Activated CD8-positive, alpha-beta memory T cell treated with anti-CD3 and anti-CD28 coated beads for 4 hours (primary cell): Measurements from ENCODE around the gene HOXB3.

ENCODE experiments used
- DNase-seq, 2 donors: peaks; one replicate each; pipeline ENCODE4 v3.0.0-alpha.2; 2020; ENCODE audit warnings: low read depth in 2 of 2

Gene HOXB3

DNA sequence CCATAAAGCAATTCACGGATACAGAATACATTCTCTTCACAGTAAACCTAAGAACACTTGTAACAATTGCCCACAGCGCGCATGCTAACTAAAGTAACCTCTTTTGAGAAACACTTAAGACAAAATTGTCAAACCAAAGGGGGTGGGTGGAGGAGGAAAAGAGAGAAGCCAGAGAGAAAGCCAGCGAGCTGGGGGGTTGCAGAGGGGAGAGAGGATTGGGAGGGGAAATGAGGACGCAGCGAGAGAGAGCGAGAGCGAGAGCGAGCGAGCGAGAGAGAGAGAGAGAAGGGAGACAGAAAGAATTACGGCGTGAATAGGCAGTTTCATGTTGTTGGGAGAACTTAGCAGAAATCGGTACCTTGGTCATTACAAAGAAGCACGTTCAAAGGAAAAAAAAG lies 22.4 kb upstream of the HOXB3 start:
- DNase-seq: no peak

GRCh38 chr17:48611681-48612455 lies 21.8 kb upstream of the HOXB3 start:
- no peak for DNase-seq

- DNase-seq: no peak
Observed at GRCh38 chr17:48611213-48611612, 21.2 kb upstream of the HOXB3 start.

DNA sequence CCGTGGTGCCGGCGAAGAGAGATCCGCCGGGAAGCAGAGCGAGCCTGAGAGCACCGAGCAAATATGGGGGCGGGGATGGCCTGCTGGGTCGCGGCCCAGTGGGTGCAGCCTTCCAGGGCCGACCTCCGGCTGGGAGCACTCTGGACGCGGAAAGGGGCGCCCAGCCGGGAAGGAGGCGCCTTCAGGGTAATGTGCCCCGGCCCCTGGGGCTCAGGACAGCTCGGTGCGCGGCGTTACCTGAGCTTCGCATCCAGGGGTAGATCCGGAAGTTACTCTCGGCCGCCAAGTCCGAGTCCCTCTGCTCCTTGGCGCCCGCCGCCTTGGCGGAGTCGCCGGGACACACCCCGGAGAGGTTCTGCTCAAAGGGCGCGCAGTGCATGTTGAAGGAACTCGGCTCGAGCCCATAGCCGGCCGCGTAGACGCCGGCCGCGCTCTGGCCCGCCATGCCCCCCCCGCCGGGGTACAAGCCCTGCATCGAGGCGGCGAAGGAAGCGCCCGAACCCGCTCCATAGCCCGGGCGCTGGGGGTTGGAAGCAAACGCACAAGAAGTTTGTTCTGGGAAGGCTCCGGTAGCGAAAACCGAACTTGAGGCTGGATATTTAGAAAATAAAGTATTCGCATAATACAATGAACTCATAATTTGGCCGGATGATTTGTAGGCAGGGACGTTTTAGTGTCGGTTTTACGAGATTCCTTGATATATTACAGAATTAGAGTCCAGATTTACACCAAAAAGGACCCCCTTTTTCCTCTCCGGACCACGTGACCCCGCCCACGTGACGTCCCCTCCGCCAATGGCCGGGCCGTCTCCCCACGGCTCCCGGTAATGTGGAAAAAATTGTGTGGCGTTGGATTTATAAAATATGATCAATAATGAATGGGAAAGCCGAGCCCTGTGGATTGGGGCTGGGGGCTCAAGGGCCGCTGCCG lies 20.5 kb upstream of the HOXB3 start, which contains the start of gene HOXB7:
Gene HOXB7, minus strand, starts transcription at position 736 of the 930 bp plus-strand sequence. Its CDS starts 99 bp downstream, at position 637.
- DNase-seq: peak in 1 of 2 donors; percentile 36

DNA sequence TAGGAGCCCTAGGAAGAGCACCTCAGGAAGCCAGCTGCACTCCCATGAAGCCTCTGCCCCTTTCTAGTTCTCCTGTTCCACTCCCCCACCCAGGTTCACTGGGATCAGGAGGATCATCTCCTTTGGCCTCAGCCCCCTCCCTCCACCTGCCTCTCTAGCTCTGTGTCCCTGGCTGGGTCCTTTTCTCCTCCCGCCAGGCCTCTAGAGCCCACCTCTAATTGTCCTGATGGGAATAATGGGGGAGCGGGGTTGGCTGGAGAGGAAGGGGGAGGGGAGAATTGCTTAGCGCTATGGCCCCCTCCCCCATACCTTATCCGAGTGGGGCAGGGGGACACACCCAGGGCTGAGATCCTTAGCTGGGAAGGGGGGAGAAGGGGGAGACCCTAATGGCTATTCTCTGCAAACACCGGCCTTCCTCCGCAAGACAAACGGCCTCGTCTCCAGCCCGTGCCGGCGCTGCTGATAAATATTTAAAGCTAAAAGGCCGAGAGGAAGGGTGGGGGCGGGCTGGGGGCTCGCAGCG lies 19.8 kb upstream of the HOXB3 start:
- DNase-seq: no peak

DNA sequence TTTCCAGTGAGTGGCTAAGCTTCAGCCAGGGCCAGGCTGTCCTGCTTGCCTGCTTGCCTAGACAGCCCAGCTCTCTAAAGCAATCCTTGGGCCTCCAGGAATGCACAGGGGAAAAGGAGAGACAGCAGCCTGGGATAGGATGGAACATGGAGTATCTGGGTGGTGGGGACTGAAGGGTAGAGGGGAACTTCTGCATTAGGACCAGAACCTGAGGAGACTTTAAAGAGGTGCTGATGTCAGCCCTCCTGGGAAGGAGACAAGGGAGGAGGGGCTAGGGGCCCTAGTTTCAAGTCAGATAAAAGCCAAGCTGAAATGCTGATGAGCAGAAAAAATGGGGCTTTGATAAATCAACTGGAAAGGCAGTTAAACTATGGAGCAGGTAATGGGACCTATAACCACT lies 19.0 kb upstream of the HOXB3 start:
- no peak for DNase-seq

DNA sequence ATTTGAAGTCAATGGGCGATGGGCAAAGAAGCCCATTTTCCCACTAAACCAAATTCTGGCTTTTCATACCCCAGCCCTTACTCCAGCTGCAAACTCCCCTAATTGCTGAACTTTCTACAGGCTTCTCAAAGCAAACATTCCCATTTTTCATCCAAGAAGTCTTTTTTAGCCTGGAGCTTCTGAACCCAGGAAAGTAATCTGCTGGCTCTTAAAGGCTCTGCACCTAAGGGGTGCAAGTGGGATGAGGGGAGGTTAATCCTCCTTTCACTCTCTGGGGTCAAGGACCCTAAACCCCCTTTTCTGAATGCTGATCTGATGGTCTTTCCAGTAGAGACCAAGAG lies 18.4 kb upstream of the HOXB3 start:
- DNase-seq: no peak

DNA sequence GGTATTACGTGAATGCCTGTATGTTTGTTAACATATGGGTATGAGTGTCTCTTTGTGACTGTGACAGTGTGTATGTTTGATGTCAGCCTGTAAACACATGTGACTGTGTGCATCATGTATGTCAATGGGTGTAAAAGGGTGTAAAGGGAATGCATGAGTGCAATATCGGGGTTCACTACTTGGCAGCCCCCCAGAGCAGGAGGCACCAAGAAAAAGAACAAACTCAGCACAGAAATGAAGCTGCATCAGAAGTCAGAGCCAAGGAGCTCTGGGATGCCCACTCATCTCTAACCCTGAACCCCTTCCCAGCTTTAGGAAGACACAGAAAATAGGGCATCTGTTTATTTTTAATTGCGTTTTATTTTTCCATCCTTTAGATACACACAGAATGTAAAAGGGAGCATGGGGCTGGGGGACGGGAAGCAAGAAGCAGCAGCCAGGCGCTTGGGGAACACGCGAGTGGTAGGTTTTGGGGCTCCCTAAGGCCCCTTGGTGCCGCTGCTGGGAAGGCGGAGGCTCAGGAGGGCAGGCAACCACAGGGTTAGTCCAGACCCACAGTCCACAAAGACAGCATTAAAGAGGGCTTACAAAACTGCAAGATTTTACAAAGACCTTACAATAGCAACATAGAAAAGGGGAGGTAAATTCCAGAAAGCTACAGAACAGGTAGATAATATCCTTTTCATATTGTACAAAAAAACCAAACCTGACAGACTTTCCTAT lies 17.0 kb upstream of the HOXB3 start:
- DNase-seq: no peak

DNA sequence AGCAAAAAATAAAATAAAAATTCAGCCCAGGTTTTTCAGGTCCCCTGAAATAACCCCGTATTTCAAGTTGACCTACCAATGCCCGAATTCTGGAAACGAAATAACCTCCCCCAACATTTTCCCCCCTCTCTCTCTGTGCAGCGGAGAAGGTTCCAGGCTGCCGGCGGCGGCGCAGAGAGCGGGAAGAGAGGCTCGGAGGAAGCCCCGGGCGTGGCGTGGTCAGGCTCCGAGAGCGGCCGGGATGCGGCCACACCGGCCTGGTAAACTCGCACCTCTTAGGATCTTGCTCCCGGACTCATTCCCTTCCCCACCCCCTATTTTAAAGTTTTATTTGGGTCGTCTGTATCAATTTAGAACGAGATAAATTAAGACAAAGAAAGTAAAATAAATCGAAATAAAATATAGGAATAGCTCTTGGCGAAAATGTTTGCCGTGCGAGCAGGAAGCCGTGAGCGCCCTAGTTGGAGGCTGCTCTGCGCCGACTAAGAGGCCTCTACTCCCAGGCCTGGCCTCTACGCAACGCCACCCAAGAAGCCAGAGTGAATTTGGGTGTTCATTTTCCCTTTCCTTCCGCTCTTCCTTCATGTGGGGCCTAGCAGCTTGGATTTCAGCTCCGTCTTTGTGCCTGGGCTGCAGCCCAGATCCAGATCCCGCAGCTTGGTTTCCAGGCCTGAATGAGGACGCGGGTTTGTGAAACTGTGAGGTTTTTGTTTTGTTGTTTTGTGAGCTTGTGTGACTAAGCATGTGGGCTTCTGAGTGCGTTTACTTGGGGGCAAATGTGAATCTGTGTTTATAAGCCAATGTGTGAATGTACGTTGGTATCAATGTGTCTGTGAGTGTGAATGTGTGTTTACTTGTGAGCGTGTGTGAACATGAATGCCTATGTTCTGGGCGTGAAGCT lies 16.2 kb upstream of the HOXB3 start:
- no peak for DNase-seq

DNA sequence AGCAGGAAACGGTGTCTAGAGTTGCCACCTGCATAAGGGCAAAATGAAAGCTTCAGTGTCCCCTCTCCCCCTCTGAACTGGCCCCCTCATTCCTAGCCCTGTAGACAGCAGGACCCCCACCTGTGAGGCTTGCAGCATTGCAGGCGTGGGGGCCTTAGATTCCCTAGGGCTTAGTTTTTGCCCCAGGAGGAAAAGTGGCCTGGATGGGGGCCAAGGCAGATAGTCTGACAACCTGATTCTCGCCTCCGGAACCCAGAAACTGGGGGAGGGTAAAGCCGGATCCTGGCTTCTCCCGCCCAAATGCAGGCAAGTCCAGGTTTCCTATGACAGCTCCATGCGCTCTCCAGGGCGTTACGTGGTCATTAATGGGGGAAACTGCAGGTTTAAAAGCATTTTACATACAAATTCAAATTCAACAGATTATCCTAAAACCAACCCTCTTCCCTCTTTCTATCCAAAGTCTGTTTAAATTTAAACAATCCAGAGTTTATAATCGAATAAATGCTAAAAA lies 15.4 kb upstream of the HOXB3 start:
- DNase-seq: no peak

DNA sequence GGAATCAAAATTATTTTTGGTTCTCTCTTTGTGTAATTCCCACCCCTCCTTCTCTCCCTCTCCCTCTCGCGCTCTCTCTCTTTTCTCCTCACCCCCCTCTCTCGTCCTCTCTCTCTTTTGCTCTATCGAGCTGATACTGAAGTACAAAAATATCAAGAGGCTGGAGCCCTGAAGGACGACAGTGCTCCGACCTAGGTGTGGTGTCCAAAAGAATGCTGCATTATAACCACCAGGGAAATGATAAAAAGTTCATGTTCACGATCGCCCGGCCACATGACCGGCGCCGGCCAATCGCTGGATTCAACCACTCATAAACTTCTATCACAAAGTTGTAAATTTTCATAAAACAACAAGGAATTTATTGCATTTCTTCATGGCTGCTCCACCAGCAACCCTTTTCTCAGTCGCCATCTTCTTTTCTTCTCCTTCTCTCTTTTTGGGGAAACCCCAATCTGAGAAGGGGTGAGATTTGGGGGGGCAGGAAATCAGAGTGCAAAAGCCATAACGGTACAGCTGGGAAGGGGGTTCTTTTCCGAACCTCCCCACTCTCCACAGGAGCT lies 14.8 kb upstream of the HOXB3 start, which contains the start of gene HOXB6:
Gene HOXB6, minus strand, starts transcription at position 217 of the 560 bp plus-strand sequence. CDS start 6,836 bp downstream, outside the sequence.
- DNase-seq: no peak

DNA sequence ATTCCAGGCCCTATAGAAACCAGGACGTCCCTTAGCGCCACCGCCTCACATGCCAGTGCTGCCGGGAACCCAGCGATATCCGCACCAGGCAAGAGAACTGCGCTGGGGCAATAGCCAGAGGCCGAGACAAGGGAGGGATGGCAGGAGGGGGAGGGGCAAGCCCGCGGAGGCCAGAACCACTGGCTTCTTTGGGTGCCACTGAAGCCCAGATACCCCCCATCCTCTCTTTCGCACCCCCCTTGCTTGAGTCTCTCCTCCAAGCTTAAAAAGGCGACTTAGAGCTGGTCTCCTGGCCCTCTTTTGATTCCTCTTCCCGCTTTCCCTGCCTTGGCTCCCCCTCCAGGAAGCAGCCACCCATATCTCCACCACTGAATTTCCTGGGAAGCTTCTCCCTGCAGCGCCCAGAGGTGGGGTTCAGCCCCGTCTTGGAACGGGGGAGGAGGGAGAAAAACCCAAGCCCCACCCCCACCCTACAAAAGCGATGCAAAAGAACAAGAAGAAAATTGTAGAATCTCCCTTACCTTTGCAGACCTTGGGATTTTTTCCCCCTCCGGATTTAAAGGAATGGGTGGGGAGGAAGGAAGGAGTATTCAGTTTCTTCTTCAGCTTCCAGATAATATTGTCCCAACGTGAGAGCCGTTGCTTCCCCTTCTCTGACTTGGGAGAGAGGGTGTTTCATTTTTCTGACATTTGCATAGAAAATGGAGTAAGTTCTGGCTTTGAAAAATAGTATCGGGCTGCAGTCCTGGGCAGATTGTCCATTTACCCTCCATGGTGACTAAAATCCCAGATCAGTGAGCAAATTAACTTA lies 14.1 kb upstream of the HOXB3 start:
- DNase-seq: no peak

DNA sequence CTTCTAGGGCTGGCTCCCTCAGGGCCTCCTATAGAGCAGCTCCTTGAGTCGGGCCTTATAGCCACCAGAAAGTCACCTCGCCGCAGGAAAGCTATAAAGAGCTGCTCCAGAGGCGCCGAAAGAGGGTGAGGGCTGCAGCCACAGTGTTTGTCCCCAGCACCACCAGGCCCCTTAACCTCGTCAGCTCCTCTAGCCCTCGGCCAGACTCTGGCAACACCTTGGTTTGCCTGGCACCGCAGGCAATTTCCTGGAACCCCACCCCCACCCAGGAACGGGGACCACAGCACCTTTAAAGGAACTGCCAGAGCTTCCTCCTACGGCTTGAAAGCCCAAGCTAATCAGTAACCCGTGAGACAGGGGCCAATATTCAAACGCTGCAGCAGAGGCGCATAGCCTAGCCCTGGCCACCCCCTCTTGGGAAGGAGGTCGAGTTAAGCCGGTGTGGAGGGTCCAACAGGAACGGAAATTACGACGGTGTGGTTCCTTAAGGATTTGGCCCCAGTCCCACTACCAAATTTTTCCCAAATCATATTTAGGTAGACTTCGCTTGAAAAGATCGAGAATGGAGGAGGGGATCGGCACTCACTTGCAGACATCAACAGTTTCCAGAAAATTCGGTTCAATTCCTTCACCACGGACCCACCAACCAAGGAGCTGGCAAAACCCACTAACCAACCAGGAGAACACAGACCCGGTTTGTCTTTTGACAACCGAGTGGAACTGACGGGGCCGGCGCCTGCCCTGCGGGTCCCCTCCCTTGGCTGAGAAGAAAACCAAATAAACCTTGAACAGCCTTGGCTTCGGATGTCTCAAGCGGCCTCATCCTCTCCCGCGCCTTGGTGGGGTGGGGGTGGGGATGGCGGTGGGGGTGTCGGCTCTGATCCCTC lies 11.7 kb upstream of the HOXB3 start:
- no peak for DNase-seq

DNA sequence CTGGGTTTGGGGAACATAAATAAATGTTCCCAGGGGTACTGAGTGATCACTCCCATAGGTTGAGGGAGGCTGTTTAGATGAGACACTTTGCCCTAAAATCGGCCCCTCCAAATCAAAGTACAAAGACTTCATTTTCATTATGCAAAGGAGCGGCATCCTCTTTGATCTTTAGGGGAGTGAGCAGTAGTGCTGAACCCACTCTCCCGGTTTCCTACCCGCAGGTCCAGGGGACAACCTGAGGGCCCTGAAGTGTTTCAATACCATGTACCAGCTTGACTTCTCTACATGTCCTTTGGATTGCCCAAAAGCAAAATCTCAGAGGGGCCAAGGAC lies 11.1 kb upstream of the HOXB3 start:
- no peak for DNase-seq

DNA sequence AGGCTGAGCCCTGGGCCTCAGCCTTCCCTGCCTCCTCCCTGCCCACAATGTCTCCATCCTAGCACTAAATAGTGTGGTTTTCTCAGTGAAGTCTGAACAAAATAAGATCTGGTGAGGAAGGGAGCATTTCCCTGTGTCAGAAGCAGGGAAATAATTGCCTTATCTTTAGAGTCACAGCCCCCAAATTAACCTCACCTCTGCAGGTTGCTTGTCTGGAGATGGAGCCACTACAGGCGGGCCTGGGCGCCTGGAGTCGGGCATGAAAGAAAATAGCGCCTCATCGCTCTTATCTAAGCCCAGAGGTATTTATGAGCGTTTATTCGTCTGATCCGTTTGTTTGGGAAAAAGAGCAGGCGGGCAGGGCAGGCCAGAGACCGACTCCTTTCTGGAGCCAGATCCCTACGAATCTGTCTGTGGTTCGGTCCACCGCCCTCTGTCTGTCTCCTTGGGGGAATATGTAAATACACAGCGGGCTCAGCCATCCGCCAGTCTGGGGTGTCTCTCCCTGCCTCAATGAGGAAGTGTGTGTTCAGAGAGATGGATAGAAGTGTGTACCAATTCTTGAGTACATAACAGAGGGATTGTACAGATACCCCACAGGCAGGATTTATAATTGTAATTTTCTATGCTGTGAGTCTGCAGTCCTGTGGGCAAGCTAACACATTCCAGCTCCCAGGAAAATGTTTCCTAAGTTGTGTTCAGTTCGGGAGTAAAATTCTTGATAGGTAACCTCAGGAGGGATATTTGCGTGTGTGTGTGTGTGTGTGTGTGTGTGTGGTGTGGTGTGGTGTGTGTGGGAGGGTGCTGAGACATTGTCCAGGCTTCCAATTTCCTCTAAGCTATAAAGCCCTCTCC lies 10.4 kb upstream of the HOXB3 start:
- DNase-seq: no peak

DNA sequence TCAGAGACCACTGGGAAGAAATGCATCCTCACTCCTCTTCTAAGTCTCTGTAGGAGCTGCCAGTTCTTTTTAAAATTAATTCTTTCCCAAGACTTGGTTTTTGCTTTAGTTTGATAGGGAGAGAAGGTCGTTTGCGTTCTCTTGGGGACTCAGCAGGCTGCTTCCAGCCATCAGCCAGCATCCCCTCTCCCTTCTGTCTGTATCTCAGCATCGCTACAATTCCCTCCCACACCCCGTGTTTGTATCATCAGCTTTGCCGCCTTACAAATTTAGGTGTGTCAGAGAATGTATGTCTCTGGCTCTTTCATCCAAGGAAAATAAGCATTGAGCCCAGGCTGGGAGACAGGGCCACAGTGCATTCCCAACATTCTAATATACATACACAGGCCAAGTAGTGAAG lies 9.3 kb upstream of the HOXB3 start:
- DNase-seq: no peak

DNA sequence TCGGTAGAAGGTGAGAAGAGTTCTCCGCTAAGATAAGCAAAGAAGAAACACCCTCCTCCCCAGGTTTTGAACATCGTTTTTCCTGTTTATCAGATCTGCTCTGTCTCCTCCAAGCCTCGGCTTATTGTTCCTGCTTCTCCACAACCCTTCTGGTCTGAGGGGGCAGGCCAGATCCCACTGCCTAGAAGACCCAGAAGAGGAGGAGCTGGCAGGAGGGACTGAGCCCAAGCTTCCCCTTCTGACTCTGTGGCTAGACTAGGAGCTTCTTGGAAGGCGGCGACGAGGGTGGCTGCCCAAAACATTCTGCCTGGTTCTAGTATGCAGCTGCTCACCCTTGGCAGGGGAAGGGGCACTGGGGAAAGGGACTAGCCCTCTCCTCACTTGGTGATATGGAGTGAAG lies 8.7 kb upstream of the HOXB3 start:
- no peak for DNase-seq
